B cell (primary cell): ENCODE results near the gene MAP1B. TPM values are rescaled to one million over a fixed set of nuclear protein-coding genes. Genes with fewer than 3 reads are reported as not detected.

Experiments
- ATAC-seq: fragments of 200-7000 bp; cut with Tn5 transposase; one replicate; pipeline ENCODE4 v1.10.0; 2021; ENCODE audit warnings: low read depth, mild to moderate bottlenecking, moderate number of reproducible peaks, moderate library complexity
- CTCF ChIA-PET: fragments of 350-600 bp; sonication (Branson Sonifier 250); formaldehyde crosslinking; loops from one replicate; lab custom pipeline; 2021; ENCODE audit warnings: antibody characterized with exemption, inconsistent platforms; lab: Charles Lee
- POLR2A ChIA-PET: fragments of 350-600 bp; sonication (Branson Sonifier 250); formaldehyde crosslinking; loops from one replicate; lab custom pipeline; 2021; ENCODE audit warnings: antibody characterized with exemption; lab: Charles Lee
- DNase-seq: peaks from one replicate; pipeline ENCODE4 v3.0.0; 2013
- H2AFZ ChIP-seq: 2 replicates; pipeline ENCODE4 v1.6.1; 2012; ENCODE audit warnings: mild to moderate bottlenecking, low read depth, low read length; ENCODE audit not compliant: insufficient read depth, poor library complexity, severe bottlenecking
- H3K27ac ChIP-seq, 2 donors: 1 replicate in 1 of 2; 2 replicates in 1 of 2; pipeline ENCODE4 v1.5.1; 2012 to 2013; ENCODE audit warnings: low read length in 2 of 2, mild to moderate bottlenecking in 2 of 2, moderate library complexity in 1 of 2
- H3K27me3 ChIP-seq, 4 experiments: fragments of 200-600 bp in 1 of 4; sonication (generic) in 1 of 4; replicated peaks in 1 of 4; 1 replicate in 2 of 4; 2 replicates in 2 of 4; pipeline versions ENCODE4 v1.6.1 to v1.7.0; 2013 to 2016; ENCODE audit warnings: low read length in 3 of 4, mild to moderate bottlenecking in 2 of 4, mixed read lengths in 1 of 4, moderate library complexity in 1 of 4; ENCODE audit not compliant: insufficient read depth in 4 of 4, control insufficient read depth in 3 of 4; ENCODE audit errors: control extremely low read depth in 1 of 4
- H3K36me3 ChIP-seq, 2 experiments: replicated peaks in 1 of 2; 1 replicate in 1 of 2; 2 replicates in 1 of 2; pipeline versions ENCODE4 v1.6.1 to v1.7.1; 2013; ENCODE audit warnings: low read length in 1 of 2; ENCODE audit not compliant: insufficient read depth in 2 of 2, control insufficient read depth in 1 of 2; ENCODE audit errors: control extremely low read depth in 1 of 2, extremely low read depth in 1 of 2
- H3K4me1 ChIP-seq, 2 donors: fragments of 200-600 bp in 1 of 2; sonication (generic) in 1 of 2; 1 replicate in 1 of 2; 2 replicates in 1 of 2; pipeline versions ENCODE4 v1.5.1 to v1.6.1; 2013 to 2017; ENCODE audit warnings: low read length in 2 of 2; ENCODE audit not compliant: control insufficient read depth in 2 of 2, insufficient read depth in 2 of 2
- H3K4me2 ChIP-seq: replicated peaks from 2 replicates; pipeline ENCODE3; 2012; ENCODE audit warnings: mild to moderate bottlenecking, low read depth, low read length; ENCODE audit not compliant: poor library complexity, severe bottlenecking
- H3K4me3 ChIP-seq, 5 experiments: fragments of 200-600 bp in 1 of 5; sonication (generic) in 1 of 5; 1 replicate in 3 of 5; 2 replicates in 2 of 5; pipeline versions ENCODE4 v1.5.1 to v1.7.0; 2011 to 2016; ENCODE audit warnings: low read length in 4 of 5, mild to moderate bottlenecking in 4 of 5, low read depth in 2 of 5, control low read depth in 1 of 5, moderate library complexity in 1 of 5; ENCODE audit not compliant: insufficient read depth in 1 of 5; ENCODE audit errors: control extremely low read depth in 1 of 5, extremely low read depth in 1 of 5
- H3K79me2 ChIP-seq: fragments of 200-600 bp; sonication (generic); one replicate; pipeline ENCODE4 v1.6.0; 2016; ENCODE audit warnings: low read length; ENCODE audit not compliant: control insufficient read depth, insufficient read depth
- H3K9ac ChIP-seq: fragments of 200-600 bp; sonication (generic); 2 replicates; pipeline ENCODE4 v1.6.1; 2017; ENCODE audit warnings: mild to moderate bottlenecking, low read length, moderate library complexity
- H3K9me3 ChIP-seq, 3 donors: one replicate each; pipeline versions ENCODE4 v1.6.1 to v1.7.1; 2013; ENCODE audit warnings: low read length in 2 of 3; ENCODE audit not compliant: control insufficient read depth in 2 of 3, insufficient read depth in 1 of 3; ENCODE audit errors: control extremely low read depth in 1 of 3
- H4K20me1 ChIP-seq: 2 replicates; pipeline ENCODE4 v1.6.0; 2012; ENCODE audit warnings: mild to moderate bottlenecking, low read length; ENCODE audit not compliant: insufficient read depth, control insufficient read depth, poor library complexity, severe bottlenecking
- H3K27ac Mint-ChIP-seq: one replicate; pipeline ENCODE4 v1.8.0; 2021; ENCODE audit warnings: mixed read lengths
- H3K27me3 Mint-ChIP-seq: one replicate; pipeline ENCODE4 v1.8.0; 2021; ENCODE audit warnings: mixed read lengths
- H3K4me1 Mint-ChIP-seq: one replicate; pipeline ENCODE4 v1.8.0; 2021; ENCODE audit warnings: mixed read lengths
- H3K4me3 Mint-ChIP-seq: one replicate; pipeline ENCODE4 v1.8.0; 2021; ENCODE audit warnings: mixed read lengths
- H3K9me3 Mint-ChIP-seq: one replicate; pipeline ENCODE4 v1.8.0; 2022; ENCODE audit warnings: mixed read lengths; ENCODE audit not compliant: insufficient read depth
- EZH2 ChIP-seq: IDR thresholded peaks from 2 replicates; pipeline ENCODE4 v1.6.1; 2012; ENCODE audit warnings: borderline replicate concordance, low read depth, mild to moderate bottlenecking, moderate library complexity, low read length; ENCODE audit not compliant: insufficient read depth, poor library complexity, severe bottlenecking
- WGBS: methylation state at CpG from one replicate; pipeline ENCODE4 v1.1.5; 2013; ENCODE audit warnings: missing lambda C conversion rate; ENCODE audit not compliant: insufficient coverage; 5-methylcytosine and 5-hydroxymethylcytosine counted together
- intact Hi-C: fragments of 100-400 bp; cut with micrococcal nuclease; formaldehyde crosslinking; loops from one replicate; pipeline ENCODE4 v1.10.0; 2022
- polyA plus RNA-seq: library from polyadenylated mRNA; depleted of rRNA; stranded (reverse); fragments of >200 nt; gene quantifications from 2 replicates; pipeline ENCODE4 v1.2.3, GENCODE V29; 2012
- total RNA-seq, 2 donors: library from RNA; stranded (reverse); fragments of 120-200 nt in 1 of 2; gene quantifications; 1 replicate in 1 of 2; 2 replicates in 1 of 2; pipeline versions ENCODE4 v1.2.3 to v1.2.4, GENCODE V29; 2013 to 2022
- TF ChIP-seq, protein P1 (sequence below): fragments of 200-600 bp; IDR thresholded peaks from one replicate; pipeline ENCODE4 v1.8.0; 2022; ENCODE audit warnings: antibody characterized with exemption, mild to moderate bottlenecking

Gene MAP1B
- total and polyA plus RNA-seq, 2 donors (not counting 1 experiment from before 2014, with no cell fraction given) = 0.15 TPM; not detected in 1

DNA sequence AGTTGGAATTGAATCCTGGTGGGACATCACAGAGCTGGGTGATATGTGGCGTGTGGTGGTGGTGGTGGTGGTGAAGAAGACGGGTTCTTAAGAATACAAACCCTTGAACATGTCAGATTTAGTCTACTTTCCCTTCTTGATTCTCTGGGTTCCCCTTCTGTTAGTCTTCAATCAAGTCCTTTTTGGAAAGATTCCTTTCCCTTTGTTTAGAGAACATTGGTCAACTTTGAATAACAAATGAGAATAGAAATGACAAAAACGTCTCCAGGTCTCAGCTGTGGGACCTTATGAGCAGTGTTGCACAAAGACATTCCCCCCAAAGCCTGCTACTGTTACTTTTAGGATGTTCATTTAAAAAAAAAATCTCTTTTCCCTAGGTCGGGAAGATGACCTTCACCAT is 46.3 kb downstream of the MAP1B start:
- no peaks in the 10 kb centered on the region for H3K36me3 ChIP-seq
- no peak overlapping the region for H3K4me2 ChIP-seq
- H3K4me3 ChIP-seq = no peak overlapping the region
- DNase-seq (no peak), ATAC-seq (no peak)
- no peaks in the 10 kb centered on the region for H3K79me2 ChIP-seq
- no peak overlapping the region for H2AFZ ChIP-seq
- H3K4me1 ChIP-seq = no peaks in the 10 kb centered on the region
- no peak overlapping the region for H3K27ac ChIP-seq
- H3K27me3 Mint-ChIP-seq = peaks cover 16% of the 10 kb centered on the region
- H3K27ac Mint-ChIP-seq = no peak overlapping the region
- ChIA-PET POLR2A (no interaction called here), CTCF (no interaction called here)
- H3K4me1 Mint-ChIP-seq = no peaks in the 10 kb centered on the region
- H3K27me3 ChIP-seq = peaks cover 0 to 4% (median 0%) of the 10 kb centered on the region in 4 experiments
- TF ChIP-seq EZH2 = no peak
- TF ChIP-seq, protein P1, sequence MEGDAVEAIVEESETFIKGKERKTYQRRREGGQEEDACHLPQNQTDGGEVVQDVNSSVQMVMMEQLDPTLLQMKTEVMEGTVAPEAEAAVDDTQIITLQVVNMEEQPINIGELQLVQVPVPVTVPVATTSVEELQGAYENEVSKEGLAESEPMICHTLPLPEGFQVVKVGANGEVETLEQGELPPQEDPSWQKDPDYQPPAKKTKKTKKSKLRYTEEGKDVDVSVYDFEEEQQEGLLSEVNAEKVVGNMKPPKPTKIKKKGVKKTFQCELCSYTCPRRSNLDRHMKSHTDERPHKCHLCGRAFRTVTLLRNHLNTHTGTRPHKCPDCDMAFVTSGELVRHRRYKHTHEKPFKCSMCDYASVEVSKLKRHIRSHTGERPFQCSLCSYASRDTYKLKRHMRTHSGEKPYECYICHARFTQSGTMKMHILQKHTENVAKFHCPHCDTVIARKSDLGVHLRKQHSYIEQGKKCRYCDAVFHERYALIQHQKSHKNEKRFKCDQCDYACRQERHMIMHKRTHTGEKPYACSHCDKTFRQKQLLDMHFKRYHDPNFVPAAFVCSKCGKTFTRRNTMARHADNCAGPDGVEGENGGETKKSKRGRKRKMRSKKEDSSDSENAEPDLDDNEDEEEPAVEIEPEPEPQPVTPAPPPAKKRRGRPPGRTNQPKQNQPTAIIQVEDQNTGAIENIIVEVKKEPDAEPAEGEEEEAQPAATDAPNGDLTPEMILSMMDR = no peak
- no CpG with 5 or more reads among the region's 4 CpGs for WGBS
- H3K9me3 ChIP-seq = no peaks in the 10 kb centered on the region
- H3K4me3 Mint-ChIP-seq = no peak overlapping the region
- intact Hi-C loops = no loop called here
- no peak overlapping the region for H3K9ac ChIP-seq
- no peaks in the 10 kb centered on the region for H4K20me1 ChIP-seq
- no peaks in the 10 kb centered on the region for H3K9me3 Mint-ChIP-seq

DNA sequence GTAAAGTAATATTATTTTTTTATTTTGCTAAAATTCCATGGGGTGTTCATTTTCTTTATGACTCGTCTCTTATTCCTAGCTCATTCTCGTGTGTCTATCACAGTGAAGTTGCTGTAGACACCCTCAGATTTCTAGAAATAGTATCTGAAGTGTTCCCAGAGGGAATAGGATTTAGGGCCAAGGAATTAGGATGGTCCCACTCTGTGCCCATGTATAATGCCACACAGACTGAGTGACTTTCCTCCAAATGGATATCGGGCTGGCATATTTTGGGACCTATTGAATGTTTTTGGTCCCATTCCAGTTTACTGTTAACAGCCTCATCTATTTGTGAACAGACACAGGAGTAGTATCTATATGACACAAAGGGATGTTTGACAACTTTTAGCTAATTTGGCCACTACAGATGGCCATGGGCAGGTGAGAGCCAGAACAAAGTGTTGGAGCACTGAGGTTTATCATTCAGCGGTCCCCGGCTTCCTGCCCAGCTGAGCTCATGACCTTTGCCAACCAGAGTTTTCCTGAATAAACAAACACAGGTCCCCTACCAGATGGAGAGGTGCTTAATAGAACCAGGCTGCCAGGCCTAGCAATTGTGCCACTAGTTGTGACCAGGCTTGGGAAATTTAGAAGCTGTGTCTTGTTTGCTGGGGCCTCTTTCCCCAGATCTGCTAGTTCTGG is 46.9 kb downstream of the MAP1B start:
- Histone ChIP-seq H3K4me2 (no peak overlapping the region), H3K4me3 (no peak overlapping the region), H3K9ac (no peak overlapping the region), H2AFZ (no peak overlapping the region), H4K20me1 (no peaks in the 10 kb centered on the region), H3K4me1 (no peaks in the 10 kb centered on the region), H3K36me3 (no peaks in the 10 kb centered on the region), H3K9me3 (no peaks in the 10 kb centered on the region), H3K27ac (no peak overlapping the region), H3K27me3 (peaks cover 0 to 4% (median 0%) of the 10 kb centered on the region in 4 experiments), H3K79me2 (no peaks in the 10 kb centered on the region)
- Mint-ChIP-seq H3K27me3 (peaks cover 18% of the 10 kb centered on the region), H3K4me1 (no peaks in the 10 kb centered on the region), H3K9me3 (no peaks in the 10 kb centered on the region), H3K4me3 (no peak overlapping the region), H3K27ac (no peak overlapping the region)
- TF ChIP-seq EZH2 = no peak
- TF ChIP-seq, protein P1 = no peak
- ChIA-PET POLR2A (no interaction called here), CTCF (no interaction called here)
- ATAC-seq = no peak
- no peak for DNase-seq
- WGBS = 100% methylated on average over 2 of the region's 5 CpGs
- intact Hi-C loops = no loop called here
